ENCODE measurements around the gene TSEN34.

DNA sequence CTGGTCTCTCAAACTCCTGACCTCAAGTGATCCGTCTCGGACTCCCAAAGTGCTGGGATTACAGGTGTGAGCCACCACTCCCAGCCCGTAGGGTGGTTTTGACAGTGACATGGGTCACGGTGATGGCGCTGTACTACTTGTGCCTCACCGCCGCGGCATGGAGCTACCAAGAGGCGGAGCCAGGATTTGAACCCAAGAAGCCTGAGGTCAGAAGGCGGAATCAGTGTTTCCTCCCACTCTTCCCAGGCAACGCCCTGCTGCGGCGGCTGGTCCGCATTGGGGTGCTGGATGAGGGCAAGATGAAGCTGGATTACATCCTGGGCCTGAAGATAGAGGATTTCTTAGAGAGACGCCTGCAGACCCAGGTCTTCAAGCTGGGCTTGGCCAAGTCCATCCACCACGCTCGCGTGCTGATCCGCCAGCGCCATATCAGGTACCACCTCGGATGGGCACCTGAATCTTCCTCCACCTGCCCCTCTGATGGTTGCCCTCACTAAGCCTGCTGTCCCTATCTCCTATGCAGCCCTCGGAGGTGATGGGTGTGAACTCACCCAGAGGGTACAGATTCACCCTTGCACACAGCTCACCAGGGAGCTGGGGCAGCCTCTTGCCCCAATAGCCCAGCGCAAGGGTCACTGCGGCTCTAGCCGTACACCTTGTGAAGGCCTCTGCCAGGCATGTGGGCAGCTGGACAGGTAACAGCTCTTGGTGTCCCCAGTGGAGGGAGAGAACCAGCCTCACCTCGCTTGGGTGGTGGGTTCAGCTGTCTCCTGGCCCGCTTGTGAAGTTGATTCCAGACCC, 15.1 kb downstream of the TSEN34 start:
- TF ChIP-seq JUNB (IDR thresholded peaks at IDR 0.05; ENCODE audit: unreplicated experiment): no peak
- TF ChIP-seq, protein P1, sequence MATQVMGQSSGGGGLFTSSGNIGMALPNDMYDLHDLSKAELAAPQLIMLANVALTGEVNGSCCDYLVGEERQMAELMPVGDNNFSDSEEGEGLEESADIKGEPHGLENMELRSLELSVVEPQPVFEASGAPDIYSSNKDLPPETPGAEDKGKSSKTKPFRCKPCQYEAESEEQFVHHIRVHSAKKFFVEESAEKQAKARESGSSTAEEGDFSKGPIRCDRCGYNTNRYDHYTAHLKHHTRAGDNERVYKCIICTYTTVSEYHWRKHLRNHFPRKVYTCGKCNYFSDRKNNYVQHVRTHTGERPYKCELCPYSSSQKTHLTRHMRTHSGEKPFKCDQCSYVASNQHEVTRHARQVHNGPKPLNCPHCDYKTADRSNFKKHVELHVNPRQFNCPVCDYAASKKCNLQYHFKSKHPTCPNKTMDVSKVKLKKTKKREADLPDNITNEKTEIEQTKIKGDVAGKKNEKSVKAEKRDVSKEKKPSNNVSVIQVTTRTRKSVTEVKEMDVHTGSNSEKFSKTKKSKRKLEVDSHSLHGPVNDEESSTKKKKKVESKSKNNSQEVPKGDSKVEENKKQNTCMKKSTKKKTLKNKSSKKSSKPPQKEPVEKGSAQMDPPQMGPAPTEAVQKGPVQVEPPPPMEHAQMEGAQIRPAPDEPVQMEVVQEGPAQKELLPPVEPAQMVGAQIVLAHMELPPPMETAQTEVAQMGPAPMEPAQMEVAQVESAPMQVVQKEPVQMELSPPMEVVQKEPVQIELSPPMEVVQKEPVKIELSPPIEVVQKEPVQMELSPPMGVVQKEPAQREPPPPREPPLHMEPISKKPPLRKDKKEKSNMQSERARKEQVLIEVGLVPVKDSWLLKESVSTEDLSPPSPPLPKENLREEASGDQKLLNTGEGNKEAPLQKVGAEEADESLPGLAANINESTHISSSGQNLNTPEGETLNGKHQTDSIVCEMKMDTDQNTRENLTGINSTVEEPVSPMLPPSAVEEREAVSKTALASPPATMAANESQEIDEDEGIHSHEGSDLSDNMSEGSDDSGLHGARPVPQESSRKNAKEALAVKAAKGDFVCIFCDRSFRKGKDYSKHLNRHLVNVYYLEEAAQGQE (IDR thresholded peaks at IDR 0.05; ENCODE audit: unreplicated experiment): no peak
- TF ChIP-seq, protein P2, sequence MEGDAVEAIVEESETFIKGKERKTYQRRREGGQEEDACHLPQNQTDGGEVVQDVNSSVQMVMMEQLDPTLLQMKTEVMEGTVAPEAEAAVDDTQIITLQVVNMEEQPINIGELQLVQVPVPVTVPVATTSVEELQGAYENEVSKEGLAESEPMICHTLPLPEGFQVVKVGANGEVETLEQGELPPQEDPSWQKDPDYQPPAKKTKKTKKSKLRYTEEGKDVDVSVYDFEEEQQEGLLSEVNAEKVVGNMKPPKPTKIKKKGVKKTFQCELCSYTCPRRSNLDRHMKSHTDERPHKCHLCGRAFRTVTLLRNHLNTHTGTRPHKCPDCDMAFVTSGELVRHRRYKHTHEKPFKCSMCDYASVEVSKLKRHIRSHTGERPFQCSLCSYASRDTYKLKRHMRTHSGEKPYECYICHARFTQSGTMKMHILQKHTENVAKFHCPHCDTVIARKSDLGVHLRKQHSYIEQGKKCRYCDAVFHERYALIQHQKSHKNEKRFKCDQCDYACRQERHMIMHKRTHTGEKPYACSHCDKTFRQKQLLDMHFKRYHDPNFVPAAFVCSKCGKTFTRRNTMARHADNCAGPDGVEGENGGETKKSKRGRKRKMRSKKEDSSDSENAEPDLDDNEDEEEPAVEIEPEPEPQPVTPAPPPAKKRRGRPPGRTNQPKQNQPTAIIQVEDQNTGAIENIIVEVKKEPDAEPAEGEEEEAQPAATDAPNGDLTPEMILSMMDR (conservative IDR thresholded peaks at IDR 0.05; ENCODE audit: low read depth in 2 of 2): no peak
- TF ChIP-seq EZH2 (IDR thresholded peaks at IDR 0.05; ENCODE audit: low read depth, unreplicated experiment): no peak
- no peak for TF ChIP-seq EZH2phosphoT487 (IDR thresholded peaks at IDR 0.05; ENCODE audit: unreplicated experiment)
- no peak for TF ChIP-seq POLR2AphosphoS5 (IDR thresholded peaks at IDR 0.05; ENCODE audit: low read depth)
- no peak for TF ChIP-seq CREB1 (CRISPR knock-in tag; IDR thresholded peaks at IDR 0.05; ENCODE audit: low read depth)
- no peak for TF ChIP-seq NANOG (IDR thresholded peaks at IDR 0.05; ENCODE audit: borderline replicate concordance)
- TF ChIP-seq, protein P3, sequence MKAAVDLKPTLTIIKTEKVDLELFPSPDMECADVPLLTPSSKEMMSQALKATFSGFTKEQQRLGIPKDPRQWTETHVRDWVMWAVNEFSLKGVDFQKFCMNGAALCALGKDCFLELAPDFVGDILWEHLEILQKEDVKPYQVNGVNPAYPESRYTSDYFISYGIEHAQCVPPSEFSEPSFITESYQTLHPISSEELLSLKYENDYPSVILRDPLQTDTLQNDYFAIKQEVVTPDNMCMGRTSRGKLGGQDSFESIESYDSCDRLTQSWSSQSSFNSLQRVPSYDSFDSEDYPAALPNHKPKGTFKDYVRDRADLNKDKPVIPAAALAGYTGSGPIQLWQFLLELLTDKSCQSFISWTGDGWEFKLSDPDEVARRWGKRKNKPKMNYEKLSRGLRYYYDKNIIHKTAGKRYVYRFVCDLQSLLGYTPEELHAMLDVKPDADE (IDR thresholded peaks at IDR 0.05): no peak
- TF ChIP-seq, protein P4, sequence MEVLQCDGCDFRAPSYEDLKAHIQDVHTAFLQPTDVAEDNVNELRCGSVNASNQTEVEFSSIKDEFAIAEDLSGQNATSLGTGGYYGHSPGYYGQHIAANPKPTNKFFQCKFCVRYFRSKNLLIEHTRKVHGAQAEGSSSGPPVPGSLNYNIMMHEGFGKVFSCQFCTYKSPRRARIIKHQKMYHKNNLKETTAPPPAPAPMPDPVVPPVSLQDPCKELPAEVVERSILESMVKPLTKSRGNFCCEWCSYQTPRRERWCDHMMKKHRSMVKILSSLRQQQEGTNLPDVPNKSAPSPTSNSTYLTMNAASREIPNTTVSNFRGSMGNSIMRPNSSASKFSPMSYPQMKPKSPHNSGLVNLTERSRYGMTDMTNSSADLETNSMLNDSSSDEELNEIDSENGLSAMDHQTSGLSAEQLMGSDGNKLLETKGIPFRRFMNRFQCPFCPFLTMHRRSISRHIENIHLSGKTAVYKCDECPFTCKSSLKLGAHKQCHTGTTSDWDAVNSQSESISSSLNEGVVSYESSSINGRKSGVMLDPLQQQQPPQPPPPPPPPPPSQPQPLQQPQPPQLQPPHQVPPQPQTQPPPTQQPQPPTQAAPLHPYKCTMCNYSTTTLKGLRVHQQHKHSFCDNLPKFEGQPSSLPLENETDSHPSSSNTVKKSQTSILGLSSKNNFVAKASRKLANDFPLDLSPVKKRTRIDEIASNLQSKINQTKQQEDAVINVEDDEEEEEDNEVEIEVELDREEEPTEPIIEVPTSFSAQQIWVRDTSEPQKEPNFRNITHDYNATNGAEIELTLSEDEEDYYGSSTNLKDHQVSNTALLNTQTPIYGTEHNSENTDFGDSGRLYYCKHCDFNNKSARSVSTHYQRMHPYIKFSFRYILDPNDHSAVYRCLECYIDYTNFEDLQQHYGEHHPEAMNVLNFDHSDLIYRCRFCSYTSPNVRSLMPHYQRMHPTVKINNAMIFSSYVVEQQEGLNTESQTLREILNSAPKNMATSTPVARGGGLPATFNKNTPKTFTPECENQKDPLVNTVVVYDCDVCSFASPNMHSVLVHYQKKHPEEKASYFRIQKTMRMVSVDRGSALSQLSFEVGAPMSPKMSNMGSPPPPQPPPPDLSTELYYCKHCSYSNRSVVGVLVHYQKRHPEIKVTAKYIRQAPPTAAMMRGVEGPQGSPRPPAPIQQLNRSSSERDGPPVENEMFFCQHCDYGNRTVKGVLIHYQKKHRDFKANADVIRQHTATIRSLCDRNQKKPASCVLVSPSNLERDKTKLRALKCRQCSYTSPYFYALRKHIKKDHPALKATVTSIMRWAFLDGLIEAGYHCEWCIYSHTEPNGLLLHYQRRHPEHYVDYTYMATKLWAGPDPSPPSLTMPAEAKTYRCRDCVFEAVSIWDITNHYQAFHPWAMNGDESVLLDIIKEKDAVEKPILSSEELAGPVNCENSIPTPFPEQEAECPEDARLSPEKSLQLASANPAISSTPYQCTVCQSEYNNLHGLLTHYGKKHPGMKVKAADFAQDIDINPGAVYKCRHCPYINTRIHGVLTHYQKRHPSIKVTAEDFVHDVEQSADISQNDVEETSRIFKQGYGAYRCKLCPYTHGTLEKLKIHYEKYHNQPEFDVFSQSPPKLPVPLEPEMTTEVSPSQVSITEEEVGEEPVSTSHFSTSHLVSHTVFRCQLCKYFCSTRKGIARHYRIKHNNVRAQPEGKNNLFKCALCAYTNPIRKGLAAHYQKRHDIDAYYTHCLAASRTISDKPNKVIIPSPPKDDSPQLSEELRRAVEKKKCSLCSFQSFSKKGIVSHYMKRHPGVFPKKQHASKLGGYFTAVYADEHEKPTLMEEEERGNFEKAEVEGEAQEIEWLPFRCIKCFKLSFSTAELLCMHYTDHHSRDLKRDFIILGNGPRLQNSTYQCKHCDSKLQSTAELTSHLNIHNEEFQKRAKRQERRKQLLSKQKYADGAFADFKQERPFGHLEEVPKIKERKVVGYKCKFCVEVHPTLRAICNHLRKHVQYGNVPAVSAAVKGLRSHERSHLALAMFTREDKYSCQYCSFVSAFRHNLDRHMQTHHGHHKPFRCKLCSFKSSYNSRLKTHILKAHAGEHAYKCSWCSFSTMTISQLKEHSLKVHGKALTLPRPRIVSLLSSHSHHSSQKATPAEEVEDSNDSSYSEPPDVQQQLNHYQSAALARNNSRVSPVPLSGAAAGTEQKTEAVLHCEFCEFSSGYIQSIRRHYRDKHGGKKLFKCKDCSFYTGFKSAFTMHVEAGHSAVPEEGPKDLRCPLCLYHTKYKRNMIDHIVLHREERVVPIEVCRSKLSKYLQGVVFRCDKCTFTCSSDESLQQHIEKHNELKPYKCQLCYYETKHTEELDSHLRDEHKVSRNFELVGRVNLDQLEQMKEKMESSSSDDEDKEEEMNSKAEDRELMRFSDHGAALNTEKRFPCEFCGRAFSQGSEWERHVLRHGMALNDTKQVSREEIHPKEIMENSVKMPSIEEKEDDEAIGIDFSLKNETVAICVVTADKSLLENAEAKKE (CRISPR knock-in tag; IDR thresholded peaks at IDR 0.05): no peak
- TF ChIP-seq STAT1 (IDR thresholded peaks at IDR 0.05; ENCODE audit: unreplicated experiment): no peak

Data from GM23338 (cell line).